ENCODE results near the gene SDSL.

Gene SDSL

GRCh38 chr12:113480336-113480971 is 58.3 kb downstream of the SDSL start:
- peaks cover 4% of the 10 kb centered on the region for H3K4me1 ChIP-seq (ENCODE audit: insufficient read depth, low read length)
- H3K4me3 ChIP-seq (ENCODE audit: low read length), result no peak overlapping the region

GRCh38 chr12:113482334-113482733 is 60.2 kb downstream of the SDSL start:
- H2AFZ ChIP-seq (ENCODE audit: low read depth, low read length), result no peak overlapping the region
- H3K27me3 ChIP-seq (ENCODE audit: insufficient read depth, low read length), result peaks cover 82% of the 10 kb centered on the region
- H3K4me1 ChIP-seq (ENCODE audit: insufficient read depth, low read length), result peaks cover 3% of the 10 kb centered on the region
- no peak overlapping the region for H3K4me3 ChIP-seq (ENCODE audit: low read length)
- H3K36me3 ChIP-seq (ENCODE audit: insufficient read depth, low read length), result no peaks in the 10 kb centered on the region
- H3K9me3 ChIP-seq (ENCODE audit: low read length), result no peaks in the 10 kb centered on the region

More at GRCh38 chr12:113480336-113480971, 58.3 kb downstream of the SDSL start:
- Histone ChIP-seq H3K36me3 (ENCODE audit: insufficient read depth, low read length) (no peaks in the 10 kb centered on the region), H3K27me3 (ENCODE audit: insufficient read depth, low read length) (peaks cover 79% of the 10 kb centered on the region), H2AFZ (ENCODE audit: low read depth, low read length) (no peak overlapping the region), H3K9me3 (ENCODE audit: low read length) (no peaks in the 10 kb centered on the region)

- Histone ChIP-seq H3K9me3 (ENCODE audit: low read length) (no peaks in the 10 kb centered on the region), H3K27me3 (ENCODE audit: insufficient read depth, low read length) (peaks cover 60% of the 10 kb centered on the region), H3K4me3 (ENCODE audit: low read length) (no peak overlapping the region), H2AFZ (ENCODE audit: low read depth, low read length) (no peak overlapping the region), H3K36me3 (ENCODE audit: insufficient read depth, low read length) (no peaks in the 10 kb centered on the region), H3K4me1 (ENCODE audit: insufficient read depth, low read length) (no peaks in the 10 kb centered on the region)
These were observed 63.1 kb downstream of the SDSL start for GRCh38 chr12:113485330-113485729.

- Histone ChIP-seq H3K36me3 (ENCODE audit: insufficient read depth, low read length) (no peaks in the 10 kb centered on the region), H3K27me3 (ENCODE audit: insufficient read depth, low read length) (peaks cover 54% of the 10 kb centered on the region), H3K4me1 (ENCODE audit: insufficient read depth, low read length) (no peaks in the 10 kb centered on the region), H3K4me3 (ENCODE audit: low read length) (no peak overlapping the region), H2AFZ (ENCODE audit: low read depth, low read length) (no peak overlapping the region), H3K9me3 (ENCODE audit: low read length) (no peaks in the 10 kb centered on the region)
These were observed 64.5 kb downstream of the SDSL start for GRCh38 chr12:113486722-113487121.
